ENCODE results near the gene SERGEF.
A peak's percentile ranks its signal among the peaks of the same experiment; 100 is the strongest.

SERGEF gene

DNA sequence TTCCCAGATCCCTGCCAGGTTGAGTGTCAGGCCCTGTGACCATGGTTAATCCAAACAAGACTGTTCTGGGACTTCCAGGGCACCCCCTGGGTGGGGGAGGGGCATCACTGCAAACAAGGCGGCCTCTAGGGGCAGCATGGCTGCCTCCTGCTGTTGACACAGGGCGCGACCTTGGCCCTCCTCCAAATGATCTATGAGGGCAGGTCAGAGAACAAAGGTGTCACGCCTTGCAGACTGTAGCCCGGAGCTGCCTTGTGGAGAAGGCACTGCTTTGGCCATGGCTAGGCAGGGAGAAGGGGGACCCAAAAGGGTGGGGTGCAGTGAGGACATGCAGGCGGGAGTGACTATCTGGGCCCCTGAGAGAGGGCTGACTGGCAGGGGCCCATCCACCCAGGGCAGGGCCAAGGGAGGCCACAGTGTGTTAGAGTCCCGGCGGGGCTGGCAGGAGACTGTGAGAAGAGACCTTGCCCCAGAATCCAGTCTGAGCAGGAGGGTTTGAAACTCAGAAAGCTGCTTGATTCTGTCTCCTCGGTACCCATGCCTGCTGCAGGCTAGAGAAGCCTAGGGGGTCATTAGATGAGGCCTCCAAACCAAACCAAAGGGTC, 242.7 kb downstream of the SERGEF start:
- DNase-seq (ENCODE audit: low spot score) = no peak

DNA sequence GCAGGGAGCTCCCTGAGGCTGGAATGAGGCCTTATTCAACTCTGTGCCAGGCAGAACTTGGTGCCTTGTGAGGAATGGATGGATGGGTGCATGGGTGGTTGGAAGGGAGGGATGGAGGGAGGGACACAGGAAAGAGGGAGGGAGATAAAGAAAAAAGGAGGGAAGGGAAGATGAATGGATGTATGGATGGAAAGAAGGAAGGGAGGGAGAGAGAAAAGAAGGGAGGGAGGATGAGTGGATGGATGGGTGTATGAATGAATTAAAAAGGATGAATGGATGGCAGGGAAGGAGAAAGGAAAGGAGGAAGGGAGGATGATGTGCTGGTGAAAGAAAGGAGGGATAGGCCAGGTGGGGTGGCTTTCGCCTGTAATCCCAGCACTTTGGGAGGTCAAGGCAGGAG, 243.6 kb downstream of the SERGEF start:
- DNase-seq (ENCODE audit: low spot score) = no peak

DNA sequence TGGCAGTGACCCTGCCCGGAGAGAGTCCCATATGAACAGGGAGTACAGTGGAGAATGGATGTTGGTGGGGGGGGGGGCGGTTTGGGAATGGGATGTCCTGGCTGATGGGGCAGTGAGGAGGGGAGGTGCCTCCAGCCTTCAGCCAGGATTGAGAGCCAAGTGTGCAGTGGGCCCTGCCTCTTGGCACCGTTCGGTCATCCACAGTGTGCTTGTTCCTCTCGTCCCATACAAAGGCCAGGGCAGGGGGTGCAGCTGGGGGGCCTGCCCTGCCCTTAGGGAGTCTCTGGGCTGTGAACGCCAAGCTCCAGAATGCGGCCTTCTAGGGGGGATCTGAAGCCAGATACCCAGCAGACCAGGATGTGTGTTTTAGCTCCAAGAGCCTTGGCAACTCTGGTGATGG, 244.3 kb downstream of the SERGEF start:
- DNase-seq (ENCODE audit: low spot score) = no peak

DNA sequence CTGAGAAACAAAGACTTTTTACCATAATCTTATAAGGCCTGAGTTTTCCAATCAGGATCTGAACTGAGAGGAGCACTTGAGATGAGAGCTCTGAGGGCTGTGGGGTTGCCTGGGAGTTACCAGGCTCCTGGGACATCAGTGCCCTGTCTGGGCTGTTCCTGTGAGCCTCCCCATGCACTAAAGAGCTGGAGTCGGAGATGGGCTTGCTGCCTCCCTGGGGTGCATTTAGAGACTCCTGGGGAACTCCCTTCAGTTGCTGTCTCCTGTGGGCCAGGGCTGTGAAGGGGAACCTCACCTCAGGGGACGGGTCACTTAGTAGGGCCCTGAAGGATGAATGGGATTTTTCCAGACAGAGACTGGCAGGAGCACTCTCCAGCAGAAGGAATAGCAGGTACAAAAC, 244.9 kb downstream of the SERGEF start:
- no peak for DNase-seq (ENCODE audit: low spot score)

DNA sequence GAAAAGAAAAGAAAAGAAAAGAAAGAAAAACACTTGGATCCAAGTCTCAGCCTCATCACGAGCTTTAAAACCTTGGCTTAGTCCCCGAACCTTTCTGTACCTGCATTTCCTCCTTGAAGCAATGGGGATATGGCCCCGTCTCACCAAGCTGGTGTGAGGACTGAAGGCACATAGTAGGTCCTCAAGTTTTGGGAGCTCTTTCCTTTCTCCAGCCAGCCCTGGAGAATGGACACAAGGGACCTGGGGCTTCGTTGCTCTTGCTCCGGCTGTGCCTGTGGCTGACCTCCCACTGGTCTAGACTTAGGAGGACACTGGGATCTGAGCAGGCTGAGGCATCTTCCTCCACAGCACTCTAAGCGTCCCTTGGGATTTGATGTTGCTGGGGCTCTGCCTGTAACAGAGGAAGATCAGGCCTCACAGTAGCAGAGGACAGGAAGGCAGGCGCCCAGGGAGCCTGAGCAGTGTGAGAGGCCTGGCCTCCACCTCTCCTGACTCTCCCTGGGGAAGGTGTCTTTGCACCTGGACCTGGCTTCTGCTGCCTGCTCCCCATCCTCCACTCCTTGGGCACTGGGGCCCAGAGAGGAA, 245.5 kb downstream of the SERGEF start:
- no peak for DNase-seq (ENCODE audit: low spot score)

DNA sequence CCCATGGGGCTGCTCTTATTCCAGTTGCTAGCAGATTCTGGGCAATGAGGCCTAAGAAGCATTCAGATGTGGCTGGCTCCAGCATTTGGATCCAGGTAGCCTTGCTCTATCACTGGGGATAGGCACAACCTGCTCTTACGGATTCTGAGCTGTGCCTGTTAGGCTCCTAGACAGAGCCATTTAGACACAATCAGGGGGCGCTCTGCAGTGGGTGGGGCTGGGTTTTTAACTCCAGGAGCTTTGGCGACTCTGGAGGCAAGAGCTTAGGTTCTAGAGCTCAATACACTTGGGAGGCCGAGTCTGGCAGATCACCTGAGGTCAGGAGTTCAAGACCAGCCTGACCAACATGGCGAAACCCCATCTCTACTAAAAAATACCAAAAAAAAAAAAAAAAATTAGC, 246.3 kb downstream of the SERGEF start:
- DNase-seq (ENCODE audit: low spot score) = no peak

DNA sequence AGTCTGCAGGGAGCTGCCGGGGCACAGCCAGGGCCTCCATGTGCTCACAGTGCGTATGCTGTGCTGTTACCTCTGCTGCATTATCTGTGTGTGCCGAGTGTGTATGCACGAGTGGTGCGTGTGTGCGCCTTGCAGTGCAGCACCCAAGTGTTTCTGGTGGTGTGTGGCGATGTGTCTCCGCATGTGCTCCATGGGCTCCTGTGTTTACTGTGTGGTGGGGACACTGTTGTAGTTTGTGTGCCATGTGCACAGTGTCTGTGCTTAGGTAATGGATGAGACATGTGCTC, 246.8 kb downstream of the SERGEF start:
- DNase-seq (ENCODE audit: low spot score) = no peak

DNA sequence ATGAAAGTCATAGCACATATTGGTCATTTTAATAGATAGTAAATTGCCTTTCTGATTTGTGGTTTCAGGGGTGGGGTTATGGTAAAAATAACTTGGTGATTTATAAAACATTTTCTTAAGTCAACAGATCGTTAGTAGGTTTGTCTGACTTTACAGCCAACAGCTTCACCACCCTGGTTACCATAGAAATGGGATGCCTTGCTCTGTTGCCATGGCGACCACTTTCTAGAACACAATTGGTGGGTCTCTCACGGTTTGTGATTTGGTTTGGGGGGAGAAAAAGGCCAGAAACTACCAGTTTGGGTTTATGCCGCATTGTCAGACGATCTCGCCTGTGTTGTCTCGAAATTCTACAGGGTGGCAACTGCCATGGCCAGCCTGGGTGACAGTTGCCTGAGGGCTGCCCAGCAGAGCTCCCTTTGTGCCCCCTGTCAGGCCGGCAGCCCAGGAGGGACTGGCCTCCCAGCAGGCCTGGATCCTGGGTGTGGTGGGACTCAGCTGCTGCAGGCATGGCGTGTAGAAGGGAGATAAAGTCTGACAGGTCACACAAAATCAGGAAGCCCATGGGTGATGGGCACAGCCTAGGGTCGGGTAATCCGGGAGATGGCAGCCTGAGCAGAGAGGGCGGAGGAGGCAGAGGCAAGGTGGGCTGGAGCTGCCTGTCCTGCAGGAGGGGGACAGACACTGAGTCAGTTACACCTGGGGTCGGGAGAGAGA, 247.3 kb downstream of the SERGEF start:
- DNase-seq (ENCODE audit: low spot score) = no peak

DNA sequence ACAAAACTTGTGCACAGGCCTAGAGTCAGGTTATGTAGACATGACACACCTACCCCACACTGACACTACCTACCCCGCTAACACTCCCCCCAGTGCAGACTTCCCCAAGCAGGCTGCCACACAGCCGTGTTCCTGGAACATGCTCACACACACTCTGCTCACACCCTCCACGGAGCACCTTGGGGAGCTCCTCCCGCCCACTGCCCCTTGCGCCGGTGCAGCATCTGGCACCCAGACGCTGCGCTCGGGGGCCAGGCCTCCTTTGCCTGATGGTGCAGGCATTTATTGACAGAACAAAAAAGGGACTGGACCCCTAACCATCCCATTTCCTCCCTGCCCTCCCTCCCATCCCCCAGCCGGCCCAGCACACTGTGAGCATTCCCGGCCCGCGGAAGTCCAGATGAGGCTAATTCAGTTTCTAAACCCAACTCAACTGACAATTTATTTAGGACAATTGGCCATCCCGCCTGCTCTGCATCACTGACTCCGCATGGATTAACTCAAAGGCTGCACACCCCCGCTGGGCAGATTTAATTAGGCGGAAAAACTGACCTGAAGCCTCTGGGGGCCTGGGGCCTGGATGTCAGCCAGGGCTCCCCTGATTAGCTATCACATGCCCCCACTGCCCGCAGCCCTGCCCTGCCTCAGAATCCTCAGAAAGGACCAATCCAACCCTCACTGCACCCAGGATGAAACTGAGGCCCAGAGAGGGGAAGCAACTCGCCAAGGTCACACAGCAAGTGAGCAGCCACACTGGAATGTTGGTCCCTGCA, 248.2 kb downstream of the SERGEF start:
- DNase-seq (ENCODE audit: low spot score) = no peak

DNA sequence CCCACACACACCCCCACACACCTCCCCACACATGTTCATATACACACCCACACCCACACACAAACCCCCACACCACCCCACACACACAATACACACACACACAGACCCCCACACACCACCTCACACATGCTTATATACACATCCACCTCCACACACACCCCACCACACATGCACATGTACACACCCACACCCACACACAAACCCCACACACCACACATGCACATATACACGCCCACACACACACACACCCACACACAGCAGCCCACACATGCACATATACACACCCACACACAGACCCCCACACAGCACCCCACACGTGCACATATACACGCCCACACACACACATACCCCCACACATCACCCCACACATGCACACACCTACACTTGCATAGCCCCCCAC, 249.1 kb downstream of the SERGEF start:
- no peak for DNase-seq (ENCODE audit: low spot score)

DNA sequence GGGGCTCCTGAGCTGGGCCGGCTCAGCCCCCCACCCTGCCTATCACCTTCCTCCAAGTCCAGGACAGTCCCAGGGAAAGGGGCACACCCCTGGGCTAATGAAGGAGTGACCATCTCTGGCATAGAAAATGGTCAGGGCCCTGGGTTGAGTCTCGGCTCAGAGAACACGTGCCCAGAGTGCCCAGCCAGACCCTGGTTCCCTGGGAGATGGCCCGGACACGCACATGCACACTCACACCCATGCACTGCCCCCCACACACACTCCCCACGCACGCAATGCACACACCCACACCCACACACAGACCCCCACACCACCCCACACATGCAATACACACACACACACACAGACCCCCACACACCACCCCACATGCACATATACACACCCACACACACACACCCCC, 249.6 kb downstream of the SERGEF start:
- DNase-seq (ENCODE audit: low spot score) = no peak

DNA sequence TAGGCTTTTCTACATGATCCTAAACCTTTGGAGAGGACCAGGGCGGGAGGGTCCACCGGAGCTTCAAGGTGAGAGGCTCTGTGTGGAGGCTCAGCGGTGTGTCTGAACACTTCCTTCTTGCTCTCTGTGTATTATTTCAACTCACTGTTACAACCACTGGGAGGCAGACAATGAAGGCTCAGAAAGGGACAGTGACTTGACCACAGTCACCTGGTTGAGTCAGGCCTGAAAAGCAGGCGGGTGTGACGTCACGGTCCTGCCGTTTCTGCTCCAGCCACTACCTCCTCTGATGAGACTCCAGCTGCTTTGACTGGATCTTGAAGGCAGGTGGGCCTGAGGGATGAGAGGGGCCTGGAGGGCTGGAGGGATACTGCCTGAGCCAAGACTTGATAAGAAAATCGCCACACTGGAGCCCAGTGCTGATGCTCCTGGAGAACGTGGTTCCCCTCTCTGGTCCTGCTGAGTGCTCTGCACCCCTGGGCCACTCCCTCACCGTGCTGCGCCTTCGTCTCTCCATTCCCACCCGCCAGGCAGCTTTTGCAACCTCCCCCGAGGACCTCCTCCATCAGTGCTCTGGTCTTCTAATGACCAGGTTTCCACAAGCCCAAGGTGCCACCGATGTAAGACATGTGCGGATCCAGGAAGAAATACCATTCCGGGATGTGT, 250.4 kb downstream of the SERGEF start:
- DNase-seq (ENCODE audit: low spot score) = peak; percentile 40

DNA sequence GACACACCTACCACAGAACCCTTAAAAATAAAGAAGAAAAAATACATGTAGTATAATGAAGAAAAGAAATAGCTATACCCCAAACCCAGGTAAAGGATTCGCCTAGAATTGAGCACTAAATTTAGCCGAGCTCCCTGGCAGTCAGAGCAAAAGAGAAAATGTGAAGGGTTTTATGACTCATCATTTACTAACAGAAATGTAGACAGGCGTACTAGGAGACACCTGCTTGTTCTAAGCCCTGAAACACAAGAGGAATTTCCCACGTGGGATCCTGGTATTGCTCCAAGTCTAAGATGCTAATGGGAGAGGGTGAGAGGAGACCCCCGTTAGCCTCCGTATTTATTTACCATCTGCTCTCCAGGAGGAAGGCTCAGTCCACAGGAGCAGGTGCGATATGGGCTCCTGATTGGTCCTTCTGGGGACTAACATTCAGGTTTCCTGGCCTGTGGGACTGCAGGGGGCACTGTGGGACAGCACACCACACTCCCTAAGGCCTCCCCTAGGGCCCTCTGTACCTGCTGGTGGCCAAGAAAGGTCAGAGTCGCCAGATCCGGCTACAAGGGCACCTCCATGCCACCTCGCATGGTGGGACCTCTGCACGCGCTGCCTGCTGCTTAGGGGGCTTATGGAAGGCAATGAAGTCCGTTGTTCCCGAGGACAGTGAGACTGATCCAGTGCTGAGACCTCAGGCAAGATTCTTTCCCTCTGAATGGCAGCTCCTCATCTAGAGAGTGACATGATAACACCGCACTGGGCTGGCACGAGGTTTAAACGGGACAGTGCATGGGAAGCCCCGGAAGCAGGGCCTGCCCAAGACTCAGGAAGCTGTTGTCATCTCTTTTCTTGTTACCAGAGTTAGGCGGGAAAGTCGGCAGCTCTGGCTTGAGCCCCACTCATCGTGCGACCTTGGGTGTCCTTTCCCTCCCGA, 252.5 kb downstream of the SERGEF start:
- DNase-seq (ENCODE audit: low spot score) = peak; percentile 11

DNA sequence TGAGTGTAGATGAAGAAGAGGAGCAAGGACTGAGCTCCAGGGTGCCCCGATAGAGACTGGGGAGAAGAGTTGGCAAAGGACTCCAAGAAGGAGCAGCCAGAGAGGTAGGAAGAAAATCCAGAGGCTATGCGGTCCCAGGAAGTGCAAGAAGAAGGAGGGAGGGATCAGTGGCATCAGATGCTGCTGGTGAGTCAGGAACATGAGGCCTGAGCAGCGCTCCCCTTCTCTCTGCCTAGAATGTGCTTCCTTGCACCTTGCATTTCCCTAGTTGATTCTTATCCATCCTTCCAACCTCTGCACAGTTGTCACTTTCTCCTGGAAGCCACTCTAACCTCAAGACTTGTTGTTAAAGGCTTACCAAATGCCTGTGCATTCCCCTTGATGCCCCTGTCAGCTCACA, 257.0 kb downstream of the SERGEF start:
- DNase-seq (ENCODE audit: low spot score) = no peak

DNA sequence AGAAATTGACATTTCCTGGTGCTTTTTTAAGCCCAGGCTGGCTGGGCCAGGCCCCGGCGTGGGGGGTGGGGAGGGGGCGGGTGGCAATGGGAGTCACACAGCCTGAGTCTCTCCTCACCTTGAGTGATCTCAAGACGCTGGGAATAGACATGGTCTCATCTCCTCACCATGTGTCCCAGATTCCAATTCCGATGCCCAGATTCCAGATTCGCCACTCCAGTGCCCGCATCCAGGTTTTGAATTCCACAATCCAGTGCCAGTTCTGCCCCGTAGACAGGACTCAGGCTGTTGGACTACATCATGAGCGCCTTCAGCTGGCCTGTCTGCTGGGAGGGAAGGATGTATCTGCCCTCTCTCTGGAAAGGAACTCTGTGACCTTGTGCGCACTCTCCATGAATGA, 259.2 kb downstream of the SERGEF start:
- no peak for DNase-seq (ENCODE audit: low spot score)

DNA sequence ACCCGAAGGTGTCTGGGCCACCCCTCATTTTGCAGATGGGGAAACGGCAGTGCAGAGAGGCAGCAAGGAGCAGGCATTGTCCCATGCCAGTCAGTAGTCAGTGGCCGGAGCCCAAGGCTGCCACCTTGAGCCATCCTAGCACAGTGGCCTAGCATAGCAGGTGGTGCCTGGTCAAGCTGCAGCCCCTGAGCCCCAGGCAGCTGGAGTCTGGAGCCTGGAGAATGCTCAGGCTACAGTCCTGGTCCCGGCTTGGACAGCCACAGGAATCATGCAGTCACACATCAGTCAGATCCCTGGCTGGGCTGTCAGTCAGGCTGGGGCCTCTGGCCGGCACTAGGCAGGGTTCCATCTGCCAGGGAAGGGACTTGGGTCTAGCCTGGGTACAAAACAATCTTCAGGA, 259.7 kb downstream of the SERGEF start:
- no peak for DNase-seq (ENCODE audit: low spot score)

DNA sequence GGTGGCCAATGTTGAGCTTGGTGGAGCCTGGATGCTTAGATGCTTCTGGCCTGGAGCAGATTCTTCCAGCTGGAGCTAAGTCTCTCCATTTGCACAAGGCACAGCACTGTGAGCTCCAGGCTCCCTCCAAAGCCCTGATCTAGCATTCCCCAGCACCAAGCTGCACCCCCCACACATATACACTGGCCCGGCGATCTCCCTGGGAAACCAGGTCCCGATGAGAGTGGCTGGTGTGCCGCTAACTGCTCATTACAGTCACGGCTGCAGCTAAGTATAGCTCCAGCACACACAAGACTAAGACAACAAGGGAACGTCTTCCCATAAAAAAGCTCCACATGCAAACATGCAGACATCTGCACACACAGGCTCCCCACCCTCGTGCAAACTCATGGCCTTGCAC, 260.7 kb downstream of the SERGEF start:
- DNase-seq (ENCODE audit: low spot score) = no peak

DNA sequence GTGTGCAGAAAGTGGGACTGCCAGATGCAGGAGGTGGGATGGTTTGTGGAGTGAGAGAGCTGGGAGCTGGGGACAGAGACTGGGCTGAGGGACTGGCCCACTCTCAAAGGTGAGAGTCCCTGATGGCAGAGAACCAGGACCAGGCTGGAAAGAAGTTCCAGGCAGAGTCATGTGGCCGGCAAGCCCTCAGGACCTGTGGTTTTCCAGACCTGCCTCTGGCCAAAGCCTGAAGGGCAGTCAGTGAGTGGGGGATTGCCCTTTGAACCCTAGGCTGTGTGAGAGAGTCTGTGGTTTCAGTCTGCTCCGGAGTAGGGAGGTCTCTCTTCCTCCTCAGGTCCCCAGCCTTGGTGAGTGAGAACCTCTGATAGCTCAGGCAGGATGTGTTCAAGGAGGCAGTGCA, 261.3 kb downstream of the SERGEF start:
- DNase-seq (ENCODE audit: low spot score) = no peak

DNA sequence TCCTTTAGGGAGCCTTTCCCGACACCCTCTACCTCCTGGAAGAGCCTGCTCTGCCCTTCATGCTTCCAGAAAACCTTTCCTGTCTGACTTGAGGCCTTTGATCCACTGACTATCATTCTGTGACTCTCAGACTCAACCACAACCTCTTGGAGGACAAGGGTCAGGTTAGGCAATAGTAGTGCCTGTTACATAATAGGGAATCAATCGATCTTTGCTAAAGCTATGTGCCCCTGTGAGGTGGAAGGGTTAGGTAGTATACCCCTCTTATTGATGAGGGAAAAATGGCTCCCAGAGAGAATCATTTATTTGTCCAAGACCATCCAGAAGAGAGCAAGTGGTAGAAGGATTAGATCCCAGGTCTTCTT, 262.1 kb downstream of the SERGEF start:
- no peak for DNase-seq (ENCODE audit: low spot score)

DNA sequence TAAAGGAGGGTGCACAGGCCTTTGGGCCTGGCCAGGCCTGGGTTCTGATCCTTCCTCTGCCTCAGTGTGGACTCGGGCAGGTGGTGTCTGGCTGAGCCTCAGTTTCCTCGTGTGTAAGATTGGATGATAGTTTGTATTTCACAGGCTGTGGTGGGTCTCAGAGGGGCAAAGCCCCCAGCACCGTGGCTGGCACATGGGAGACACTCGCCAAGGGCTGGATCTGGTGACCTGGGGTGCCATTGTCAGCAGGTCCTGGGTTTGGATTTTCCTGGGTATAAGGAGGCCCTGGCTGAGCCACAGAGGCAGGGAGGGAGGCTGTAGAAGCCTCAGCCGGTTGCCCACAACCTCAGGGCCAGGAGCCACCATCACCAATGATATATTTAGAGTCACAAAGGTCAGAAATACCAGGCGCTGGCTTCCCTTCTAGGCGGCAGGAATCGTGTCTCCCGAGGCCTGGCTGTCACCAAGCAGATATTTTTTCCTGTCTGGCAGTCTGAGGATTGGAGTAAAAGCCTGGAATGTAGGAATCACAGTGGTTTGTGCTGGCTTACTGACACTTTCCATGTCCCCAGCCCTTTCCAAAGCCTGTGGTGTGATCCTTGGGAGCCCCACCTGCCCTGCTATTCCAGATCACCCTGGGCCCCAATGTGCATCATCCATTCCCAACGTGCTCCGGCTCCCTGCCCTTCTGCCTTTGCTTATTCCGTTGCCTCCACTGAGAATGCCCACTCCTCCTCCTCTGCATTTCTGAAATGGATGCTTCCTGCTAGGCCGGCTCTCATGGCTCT, 262.6 kb downstream of the SERGEF start:
- DNase-seq (ENCODE audit: low spot score) = no peak
